T47D (cell line): ENCODE data around the gene SLC35A3.
"Not testable (repeated sequence)": the region's sequence is repeated elsewhere in the genome, so short reads cannot be mapped to it uniquely, and the experiment has no call there.

Experiments
- DNase-seq, 2 experiments: peaks; one replicate each; pipeline versions ENCODE4 v3.0.0 to v3.0.0-alpha.2; 2011 to 2012; ENCODE audit warnings: low read depth in 1 of 2, low spot score in 1 of 2
- JUND ChIP-seq: IDR thresholded peaks from 2 replicates; pipeline ENCODE4 v1.6.1; 2012; ENCODE audit warnings: low read depth
- in situ Hi-C: cut with HindIII; loops from 2 replicates; pipeline ENCODE4 v1.10.0; 2016; ENCODE audit warnings: low sequenced_read_pairs, low pct_unique_long_range_greater_than_20kb

SLC35A3 gene

GRCh38 chr1:100027212-100027611 lies 57.4 kb downstream of the SLC35A3 start:
- TF ChIP-seq JUND, result no peak
- no peak for DNase-seq
- in situ Hi-C loops, result no loop called here

DNA sequence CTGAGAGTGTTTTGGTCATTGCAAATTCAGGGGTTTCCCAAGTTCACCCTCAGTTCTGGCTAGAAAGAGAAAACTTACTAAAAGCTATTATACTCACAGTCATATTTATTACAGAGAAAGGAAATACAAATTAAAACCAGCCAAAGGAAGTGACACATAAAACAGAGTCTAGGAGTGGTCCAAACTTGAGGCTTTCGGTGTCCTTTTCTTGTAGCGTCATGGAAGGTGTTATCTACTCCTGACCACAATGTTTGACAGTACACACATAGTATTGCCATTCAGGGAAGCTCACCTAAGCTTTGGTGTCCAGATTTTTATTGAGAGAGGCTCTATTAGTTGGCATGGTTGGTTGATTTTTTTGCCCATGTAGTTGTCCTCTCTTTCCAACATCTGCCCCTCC lies 59.0 kb downstream of the SLC35A3 start:
- in situ Hi-C loops, result no loop called here
- DNase-seq, result no peak

GRCh38 chr1:100034470-100034869 lies 64.7 kb downstream of the SLC35A3 start:
- in situ Hi-C loops, result no loop called here
- peak in 1 of 2 experiments; percentile 17 for DNase-seq

More for the DNA sequence above, 59.0 kb downstream of the SLC35A3 start:
- no peak for TF ChIP-seq JUND

DNA sequence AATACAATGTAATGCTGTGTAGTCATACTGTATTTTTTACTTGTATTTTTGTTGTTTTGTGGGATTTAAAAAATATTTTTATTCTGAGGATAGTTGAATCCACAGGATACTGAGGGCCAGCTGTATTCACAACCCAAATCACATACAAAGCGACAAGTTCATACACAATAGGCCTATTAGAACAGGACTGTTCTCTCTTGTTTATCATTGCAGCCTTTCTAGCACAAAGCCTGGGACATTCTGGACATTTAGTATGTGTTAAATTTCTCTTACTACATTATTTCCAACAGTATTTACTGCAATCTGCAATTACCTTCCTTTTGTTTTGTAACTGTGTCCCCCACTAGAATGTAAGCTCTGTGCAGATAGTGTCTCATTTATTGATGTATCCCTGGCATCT lies 65.4 kb downstream of the SLC35A3 start:
- TF ChIP-seq JUND, result no peak
- in situ Hi-C loops, result no loop called here
- DNase-seq, result no peak

More at GRCh38 chr1:100034470-100034869, 64.7 kb downstream of the SLC35A3 start:
- TF ChIP-seq JUND, result no peak

- TF ChIP-seq JUND, result no peak
- in situ Hi-C loops, result no loop called here
- peak in 1 of 2 experiments; percentile 5 for DNase-seq
Measured at GRCh38 chr1:100036718-100037655, 67.2 kb downstream of the SLC35A3 start.

DNA sequence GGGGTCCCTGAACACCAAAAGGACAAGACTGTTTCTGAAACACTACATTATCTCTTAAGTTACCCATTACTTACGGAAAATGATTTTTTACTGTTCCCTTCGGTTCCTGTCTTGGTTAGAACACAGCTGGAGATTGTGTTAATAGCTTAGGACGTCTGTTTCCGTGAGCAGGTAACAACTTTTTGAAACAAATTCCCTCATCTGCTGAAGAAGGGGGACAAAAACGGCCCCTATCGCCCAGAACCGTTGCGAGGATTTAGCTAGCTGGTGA lies 67.8 kb downstream of the SLC35A3 start:
- DNase-seq, result no peak
- in situ Hi-C loops, result no loop called here
- TF ChIP-seq JUND, result no peak

GRCh38 chr1:100037927-100038659 lies 68.3 kb downstream of the SLC35A3 start:
- no peak for TF ChIP-seq JUND
- peak; percentile 66 to 83 for DNase-seq
- in situ Hi-C loops, result no loop called here

- in situ Hi-C loops, result no loop called here
- peak; percentile 15 to 53 for DNase-seq
- TF ChIP-seq JUND, result no peak
Measured at GRCh38 chr1:100038660-100039287, 69.0 kb downstream of the SLC35A3 start.

DNA sequence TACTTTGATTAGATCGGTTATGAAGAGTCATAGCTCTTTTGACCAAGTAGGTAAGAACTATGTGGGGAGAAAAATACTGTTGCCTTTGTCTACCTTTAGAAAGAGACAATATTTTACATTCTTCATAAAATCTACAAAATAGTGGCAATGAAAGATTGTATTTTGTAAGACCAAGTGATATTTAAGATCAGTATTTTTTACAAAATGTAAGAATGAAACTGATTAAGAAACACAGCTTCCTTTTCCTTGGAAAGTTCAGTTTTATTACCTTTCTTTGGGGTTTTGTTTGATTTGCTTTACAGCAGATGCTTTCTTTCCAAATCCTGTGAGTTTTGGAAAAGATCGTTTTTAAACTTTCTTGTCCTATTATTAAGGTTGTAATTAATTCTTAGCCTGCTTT lies 69.8 kb downstream of the SLC35A3 start:
- in situ Hi-C loops, result no loop called here
- no peak for TF ChIP-seq JUND
- no peak for DNase-seq

- in situ Hi-C loops, result no loop called here
- DNase-seq, result no peak
- TF ChIP-seq JUND, result no peak
Measured at GRCh38 chr1:100045206-100045605, 75.4 kb downstream of the SLC35A3 start.

- DNase-seq, in situ Hi-C loops: not testable (repeated sequence)
Measured at GRCh38 chr1:100047235-100047708, 77.5 kb downstream of the SLC35A3 start.

DNA sequence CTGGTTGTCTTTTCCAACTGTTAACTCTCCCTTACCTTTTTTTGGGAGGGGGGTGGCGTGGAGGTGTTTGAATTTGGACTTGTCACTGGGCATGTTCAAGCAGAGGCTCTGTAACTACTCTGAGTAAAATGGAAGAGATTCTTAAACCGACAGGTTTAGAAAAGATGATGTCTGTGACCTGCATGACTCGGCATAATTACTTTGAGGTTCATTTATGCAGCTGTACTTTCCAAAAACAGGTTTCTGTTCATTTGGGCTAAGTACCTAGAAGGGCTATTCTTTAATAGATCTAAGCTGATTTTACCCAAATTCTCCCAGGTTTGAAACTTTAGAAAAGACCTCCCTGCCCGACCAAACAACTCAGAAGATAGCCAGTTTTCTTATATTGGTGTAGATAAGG lies 80.3 kb downstream of the SLC35A3 start:
- no peak for DNase-seq
- TF ChIP-seq JUND, result no peak
- in situ Hi-C loops, result no loop called here

GRCh38 chr1:100051401-100051800 lies 81.6 kb downstream of the SLC35A3 start:
- no peak for DNase-seq
- no peak for TF ChIP-seq JUND
- in situ Hi-C loops, result no loop called here
